ENCODE data around the gene ELAPOR1. TPM values are rescaled to one million over a fixed set of nuclear protein-coding genes. Genes with fewer than 3 reads are reported as not detected.

Gene ELAPOR1
- total and polyA plus RNA-seq, 9 of the 15 experiments (the other 6 are each of a cell fraction or from before 2014, with no cell fraction given): 0.07 to 1.2 (median 0.18) TPM

DNA sequence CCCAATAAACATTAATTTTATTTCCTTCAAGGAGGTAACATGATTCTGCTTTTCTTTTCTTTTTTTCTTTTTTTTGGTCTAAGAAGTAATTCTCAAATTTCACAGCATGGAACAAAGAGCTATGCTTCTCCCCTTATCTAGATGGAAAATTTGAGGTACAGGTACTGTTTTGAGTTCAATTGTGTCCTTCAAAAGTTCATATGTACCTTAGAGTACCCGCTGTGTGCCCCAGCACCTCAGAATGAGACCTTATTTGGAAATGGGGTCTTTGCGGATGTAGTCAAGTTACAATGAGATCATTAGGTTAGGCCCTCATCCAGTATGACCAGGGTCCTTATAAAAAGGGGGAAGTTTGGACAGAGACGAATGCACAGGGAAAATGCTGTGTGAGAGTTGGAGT, 22.0 kb downstream of the ELAPOR1 start (continued):
- TF ChIP-seq, protein P1, sequence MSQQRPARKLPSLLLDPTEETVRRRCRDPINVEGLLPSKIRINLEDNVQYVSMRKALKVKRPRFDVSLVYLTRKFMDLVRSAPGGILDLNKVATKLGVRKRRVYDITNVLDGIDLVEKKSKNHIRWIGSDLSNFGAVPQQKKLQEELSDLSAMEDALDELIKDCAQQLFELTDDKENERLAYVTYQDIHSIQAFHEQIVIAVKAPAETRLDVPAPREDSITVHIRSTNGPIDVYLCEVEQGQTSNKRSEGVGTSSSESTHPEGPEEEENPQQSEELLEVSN (IDR thresholded peaks at IDR 0.05; ENCODE audit: borderline replicate concordance in 1 of 2, extremely low read depth in 1 of 2, insufficient read depth in 1 of 2, insufficient read length in 1 of 2, low read depth in 1 of 2, low read length in 1 of 2, poor library complexity in 1 of 2, severe bottlenecking in 1 of 2): no peak
- TF ChIP-seq NR4A1 (CRISPR knock-in tag; IDR thresholded peaks at IDR 0.05) (no peak), NR4A1 (tag; IDR thresholded peaks at IDR 0.05) (no peak)

DNA sequence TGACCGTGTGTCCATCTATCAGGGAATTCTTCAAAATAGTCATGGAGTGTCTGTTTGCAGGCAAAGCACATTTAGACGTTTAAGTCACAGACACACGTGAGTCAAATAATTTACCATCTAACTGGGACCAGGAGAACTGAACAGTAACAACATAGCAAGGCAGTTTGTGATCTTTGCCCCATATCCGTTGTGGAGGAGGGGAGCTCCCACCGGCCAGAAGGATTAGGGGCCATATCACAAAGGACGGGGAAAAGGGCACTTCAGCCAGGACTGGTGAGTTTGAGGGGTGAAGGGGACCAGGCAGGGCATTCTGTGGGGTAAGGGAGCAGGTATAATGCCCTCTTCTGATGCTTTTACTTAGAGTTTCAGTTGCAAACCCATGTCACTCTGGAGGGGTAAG, 22.9 kb downstream of the ELAPOR1 start:
- Histone ChIP-seq H3K79me2 (ENCODE audit: control insufficient read depth, insufficient read depth, low read length) (no peaks in the 10 kb centered on the region), H3K9me3 (replicated peaks; ENCODE audit: control insufficient read depth, insufficient read depth, low read depth, low read length) (no peaks in the 10 kb centered on the region), H4K20me1 (replicated peaks; ENCODE audit: control insufficient read depth, insufficient read depth, low read length) (no peaks in the 10 kb centered on the region), H3K4me2 (ENCODE audit: insufficient read depth, low read length) (no peak overlapping the region), H3K4me1 (replicated peaks in 1 of 2; ENCODE audit: control insufficient read depth in 2 of 2, insufficient read depth in 2 of 2, low read length in 2 of 2) (peaks cover 29 to 35% of the 10 kb centered on the region in 2 experiments; a peak in 3 of 5 replicates), H3K4me3 (no peak overlapping the region), H3K36me3 (ENCODE audit: control insufficient read depth, insufficient read depth, low read length) (no peaks in the 10 kb centered on the region), H3K27ac (ENCODE audit: extremely low read depth, low read depth, low read length) (no peak overlapping the region), H3K9me1 (ENCODE audit: control insufficient read depth, insufficient read depth, low read length) (no peaks in the 10 kb centered on the region), H3K27me3 (ENCODE audit: control insufficient read depth in 2 of 2, insufficient read depth in 2 of 2, low read length in 2 of 2) (no peaks in the 10 kb centered on the region), H3K9ac (ENCODE audit: insufficient read depth in 1 of 2, low read depth in 2 of 2, low read length in 2 of 2) (no peak overlapping the region), H2AFZ (ENCODE audit: low read depth, low read length) (peak overlapping the region; percentile 71)
- CTCF ChIA-PET (ENCODE audit: low intra/inter-chr PET ratio): no interaction called here
- DNase-seq (ENCODE audit: extremely low read depth in 1 of 4, low spot score in 3 of 4) (no peak), ATAC-seq (no peak), FAIRE-seq (no peak)
- in situ Hi-C loops (cut with MboI) (no loop called here), intact Hi-C loops (cut with micrococcal nuclease) (no loop called here)
- WGBS (ENCODE audit: insufficient coverage, low coverage, missing lambda C conversion rate): 24% methylated on average over 6 of the region's 6 CpGs
- no TSS peak for BruUV-seq (replicated peaks)
- POLR2A ChIA-PET: interaction anchor here (1.9 kb wide), 1 partner anchor 19 kb away, joined by 4 read pairs; no protein-coding TSS in a partner anchor
- TF ChIP-seq ZNF699 (CRISPR knock-in tag; IDR thresholded peaks at IDR 0.05; ENCODE audit: insufficient replicate concordance) (no peak), ZNF324 (CRISPR knock-in tag; IDR thresholded peaks at IDR 0.05) (no peak), ILF3 (IDR thresholded peaks at IDR 0.05; ENCODE audit: borderline replicate concordance) (no peak), ETV1 (tag; conservative IDR thresholded peaks at IDR 0.05; ENCODE audit: low read depth) (no peak)
- TF ChIP-seq, protein P2, sequence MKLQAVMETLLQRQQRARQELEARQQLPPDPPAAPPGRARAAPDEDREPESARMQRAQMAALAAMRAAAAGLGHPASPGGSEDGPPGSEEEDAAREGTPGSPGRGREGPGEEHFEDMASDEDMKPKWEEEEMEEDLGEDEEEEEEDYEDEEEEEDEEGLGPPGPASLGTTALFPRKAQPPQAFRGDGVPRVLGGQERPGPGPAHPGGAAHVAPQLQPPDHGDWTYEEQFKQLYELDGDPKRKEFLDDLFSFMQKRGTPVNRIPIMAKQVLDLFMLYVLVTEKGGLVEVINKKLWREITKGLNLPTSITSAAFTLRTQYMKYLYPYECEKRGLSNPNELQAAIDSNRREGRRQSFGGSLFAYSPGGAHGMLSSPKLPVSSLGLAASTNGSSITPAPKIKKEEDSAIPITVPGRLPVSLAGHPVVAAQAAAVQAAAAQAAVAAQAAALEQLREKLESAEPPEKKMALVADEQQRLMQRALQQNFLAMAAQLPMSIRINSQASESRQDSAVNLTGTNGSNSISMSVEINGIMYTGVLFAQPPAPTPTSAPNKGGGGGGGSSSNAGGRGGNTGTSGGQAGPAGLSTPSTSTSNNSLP (IDR thresholded peaks at IDR 0.05; ENCODE audit: borderline replicate concordance, low read depth, low read length): no peak
- TF ChIP-seq, protein P3, sequence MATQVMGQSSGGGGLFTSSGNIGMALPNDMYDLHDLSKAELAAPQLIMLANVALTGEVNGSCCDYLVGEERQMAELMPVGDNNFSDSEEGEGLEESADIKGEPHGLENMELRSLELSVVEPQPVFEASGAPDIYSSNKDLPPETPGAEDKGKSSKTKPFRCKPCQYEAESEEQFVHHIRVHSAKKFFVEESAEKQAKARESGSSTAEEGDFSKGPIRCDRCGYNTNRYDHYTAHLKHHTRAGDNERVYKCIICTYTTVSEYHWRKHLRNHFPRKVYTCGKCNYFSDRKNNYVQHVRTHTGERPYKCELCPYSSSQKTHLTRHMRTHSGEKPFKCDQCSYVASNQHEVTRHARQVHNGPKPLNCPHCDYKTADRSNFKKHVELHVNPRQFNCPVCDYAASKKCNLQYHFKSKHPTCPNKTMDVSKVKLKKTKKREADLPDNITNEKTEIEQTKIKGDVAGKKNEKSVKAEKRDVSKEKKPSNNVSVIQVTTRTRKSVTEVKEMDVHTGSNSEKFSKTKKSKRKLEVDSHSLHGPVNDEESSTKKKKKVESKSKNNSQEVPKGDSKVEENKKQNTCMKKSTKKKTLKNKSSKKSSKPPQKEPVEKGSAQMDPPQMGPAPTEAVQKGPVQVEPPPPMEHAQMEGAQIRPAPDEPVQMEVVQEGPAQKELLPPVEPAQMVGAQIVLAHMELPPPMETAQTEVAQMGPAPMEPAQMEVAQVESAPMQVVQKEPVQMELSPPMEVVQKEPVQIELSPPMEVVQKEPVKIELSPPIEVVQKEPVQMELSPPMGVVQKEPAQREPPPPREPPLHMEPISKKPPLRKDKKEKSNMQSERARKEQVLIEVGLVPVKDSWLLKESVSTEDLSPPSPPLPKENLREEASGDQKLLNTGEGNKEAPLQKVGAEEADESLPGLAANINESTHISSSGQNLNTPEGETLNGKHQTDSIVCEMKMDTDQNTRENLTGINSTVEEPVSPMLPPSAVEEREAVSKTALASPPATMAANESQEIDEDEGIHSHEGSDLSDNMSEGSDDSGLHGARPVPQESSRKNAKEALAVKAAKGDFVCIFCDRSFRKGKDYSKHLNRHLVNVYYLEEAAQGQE (IDR thresholded peaks at IDR 0.05; ENCODE audit: borderline replicate concordance): no peak
- TF ChIP-seq, protein P3 (CRISPR knock-in tag; IDR thresholded peaks at IDR 0.05; ENCODE audit: low read depth): no peak

Measured in K562 (cell line).